CD4-positive, alpha-beta T cell treated with Interleukin-21 for 1 hour (primary cell): ENCODE measurements around the gene LPCAT1.
"Not testable (repeated sequence)": the region's sequence is repeated elsewhere in the genome, so short reads cannot be mapped to it uniquely, and the experiment has no call there.

Source experiments
- DNase-seq: peaks from one replicate; pipeline ENCODE4 v3.0.0-alpha.2; 2020

The LPCAT1 gene

DNA sequence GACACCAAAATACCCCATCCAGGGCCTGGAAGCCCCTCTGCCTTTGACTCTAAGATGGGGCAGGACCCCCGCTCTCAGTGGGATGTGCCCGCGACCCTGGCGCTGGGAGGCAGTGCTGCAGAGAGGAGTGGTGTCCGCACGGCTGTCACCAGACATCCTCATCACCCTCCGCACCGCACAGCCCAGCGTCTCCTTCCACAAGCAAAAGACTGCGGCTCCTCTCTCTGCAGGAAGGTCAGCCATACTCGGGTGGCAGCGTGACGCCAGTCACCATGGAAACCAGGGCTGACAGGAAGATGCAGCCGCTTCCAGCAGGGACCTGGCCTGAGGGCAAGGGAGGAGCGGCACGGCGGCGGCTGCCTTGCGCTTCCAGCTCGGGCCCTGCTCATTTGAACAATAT, 61.4 kb downstream of the LPCAT1 start:
- no peak for DNase-seq

GRCh38 chr5:1461396-1461795, 62.4 kb downstream of the LPCAT1 start:
- DNase-seq: no peak

DNA sequence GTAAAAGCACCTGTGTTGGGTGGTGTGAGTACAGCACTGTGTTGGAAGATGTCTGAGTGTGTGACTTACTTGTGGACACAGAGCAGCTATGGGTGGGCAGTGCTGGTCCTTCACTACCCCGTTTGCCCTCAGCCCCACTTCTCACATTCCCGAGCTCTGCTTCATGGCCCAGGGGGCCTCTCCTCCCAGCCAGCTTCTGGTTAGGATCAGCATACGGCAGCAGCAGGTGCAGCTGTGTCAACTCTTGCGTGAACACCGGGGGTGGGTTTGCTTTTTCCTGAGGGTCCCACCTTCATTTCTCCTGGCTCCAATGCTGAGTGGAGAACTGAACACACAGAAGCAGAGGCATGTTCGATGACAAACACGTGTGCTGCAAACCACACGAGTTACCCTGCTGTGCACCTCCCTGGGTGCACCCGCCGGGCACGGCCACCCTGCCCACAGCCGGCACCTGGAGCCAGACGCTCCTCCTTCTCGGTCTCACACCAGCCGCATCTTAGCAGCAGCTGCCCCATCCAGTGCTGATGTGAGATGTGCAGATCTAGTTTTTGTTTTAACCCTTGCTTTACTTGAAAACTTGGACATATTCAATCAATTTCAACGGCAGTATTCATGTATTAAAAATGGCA, 63.6 kb downstream of the LPCAT1 start:
- DNase-seq: no peak

DNA sequence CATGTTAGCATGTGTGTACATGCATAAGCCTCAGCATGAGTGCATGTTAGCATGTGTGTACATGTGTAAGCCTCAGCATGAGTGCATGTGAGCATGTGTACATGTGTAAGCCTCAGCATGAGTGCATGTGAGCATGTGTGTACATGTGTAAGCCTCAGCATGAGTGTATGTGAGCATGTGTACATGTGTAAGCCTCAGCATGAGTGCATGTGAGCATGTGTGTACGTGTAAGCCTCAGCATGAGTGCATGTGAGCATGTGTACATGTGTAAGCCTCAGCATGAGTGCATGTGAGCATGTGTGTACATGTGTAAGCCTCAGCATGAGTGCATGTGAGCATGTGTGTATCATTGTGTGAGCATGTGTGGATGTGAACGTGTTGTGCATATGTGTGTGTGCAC, 64.3 kb downstream of the LPCAT1 start:
- DNase-seq: not testable (repeated sequence)

DNA sequence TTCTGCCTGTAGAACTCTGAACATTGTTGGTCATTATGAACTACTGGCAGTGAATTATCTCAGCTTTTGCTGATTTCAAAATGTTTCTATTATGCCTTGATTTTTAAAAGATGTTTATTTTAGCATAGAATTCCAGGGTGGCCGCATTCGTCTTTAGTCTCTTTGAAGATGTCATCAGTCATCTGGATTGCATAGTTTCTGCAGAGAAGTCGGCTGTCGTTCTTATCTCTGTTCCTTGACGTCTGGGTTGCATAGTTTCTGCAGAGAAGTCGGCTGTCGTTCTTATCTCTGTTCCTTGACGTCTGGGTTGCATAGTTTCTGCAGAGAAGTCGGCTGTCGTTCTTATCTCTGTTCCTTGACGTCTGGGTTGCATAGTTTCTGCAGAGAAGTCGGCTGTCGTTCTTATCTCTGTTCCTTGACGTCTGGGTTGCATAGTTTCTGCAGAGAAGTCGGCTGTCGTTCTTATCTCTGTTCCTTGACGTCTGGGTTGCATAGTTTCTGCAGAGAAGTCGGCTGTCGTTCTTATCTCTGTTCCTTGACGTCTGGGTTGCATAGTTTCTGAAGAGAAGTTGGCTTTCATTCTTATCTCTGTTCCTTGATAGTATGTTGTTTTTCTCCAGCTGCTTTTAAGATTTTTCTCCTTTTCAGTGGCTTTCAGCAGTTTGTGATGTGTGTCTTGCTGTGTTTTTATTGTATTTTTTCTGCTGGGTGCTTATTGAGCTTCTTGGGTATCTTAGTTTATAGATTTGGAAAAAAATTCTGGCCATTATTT, 67.5 kb downstream of the LPCAT1 start:
- DNase-seq: not testable (repeated sequence)

DNA sequence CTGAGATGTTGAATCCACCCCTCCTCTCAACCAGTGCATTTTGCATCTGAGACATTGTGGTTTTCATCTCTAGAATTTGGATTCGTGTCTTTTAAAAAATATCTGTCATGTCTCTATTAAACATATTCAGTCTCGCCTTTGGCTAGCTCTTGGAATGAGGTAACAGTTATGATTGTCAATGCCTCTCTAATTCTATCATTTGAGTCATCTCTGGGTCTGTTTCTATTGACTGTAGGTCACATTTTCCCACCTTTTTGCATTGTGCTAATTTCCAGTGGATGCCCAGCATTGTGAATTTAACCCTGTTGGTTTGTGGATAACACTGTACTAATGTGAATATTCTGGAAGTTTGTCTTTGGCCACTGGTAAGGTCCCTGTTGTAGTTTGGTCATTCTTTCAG, 70.1 kb downstream of the LPCAT1 start:
- DNase-seq: no peak

- no peak for DNase-seq
Measured at GRCh38 chr5:1449081-1449630, 74.6 kb downstream of the LPCAT1 start.

DNA sequence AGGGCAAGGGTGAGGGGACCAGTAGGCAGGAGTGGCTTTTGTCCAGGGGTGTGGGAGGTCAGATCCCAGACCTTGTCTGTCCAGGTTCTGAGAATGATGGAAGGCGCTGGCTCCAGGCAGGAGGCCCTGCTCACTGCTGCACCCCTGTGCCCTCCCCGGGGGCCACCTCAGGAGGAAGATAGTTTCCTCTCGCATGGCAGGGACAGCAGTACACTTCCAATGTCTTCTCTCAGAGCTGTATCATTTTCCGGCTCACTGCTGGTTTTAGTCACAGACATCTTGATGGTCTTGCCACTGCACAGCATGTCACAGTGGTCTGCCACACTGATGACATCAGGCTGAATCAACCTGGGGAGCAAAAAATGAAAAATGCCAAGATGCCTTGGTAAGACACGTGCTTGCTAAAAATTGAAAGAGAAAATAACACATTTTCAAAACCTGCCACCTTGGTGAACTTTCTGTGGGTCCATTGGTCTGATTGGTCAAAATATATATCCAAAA, 75.2 kb downstream of the LPCAT1 start:
- DNase-seq: peak; percentile 2

- peak; percentile 2 for DNase-seq
Measured at GRCh38 chr5:1447671-1448361, 75.9 kb downstream of the LPCAT1 start.

- DNase-seq: no peak
Measured at GRCh38 chr5:1446602-1447343, 77.0 kb downstream of the LPCAT1 start.

GRCh38 chr5:1445689-1446601, 77.8 kb downstream of the LPCAT1 start:
- no peak for DNase-seq

- peak; percentile 14 for DNase-seq
Measured at GRCh38 chr5:1445313-1445688, 78.5 kb downstream of the LPCAT1 start, which contains the start of gene SLC6A3. SLC6A3 (minus strand) TSS chr5:1445440; CDS start chr5:1443197, 2,243 bp downstream.

DNA sequence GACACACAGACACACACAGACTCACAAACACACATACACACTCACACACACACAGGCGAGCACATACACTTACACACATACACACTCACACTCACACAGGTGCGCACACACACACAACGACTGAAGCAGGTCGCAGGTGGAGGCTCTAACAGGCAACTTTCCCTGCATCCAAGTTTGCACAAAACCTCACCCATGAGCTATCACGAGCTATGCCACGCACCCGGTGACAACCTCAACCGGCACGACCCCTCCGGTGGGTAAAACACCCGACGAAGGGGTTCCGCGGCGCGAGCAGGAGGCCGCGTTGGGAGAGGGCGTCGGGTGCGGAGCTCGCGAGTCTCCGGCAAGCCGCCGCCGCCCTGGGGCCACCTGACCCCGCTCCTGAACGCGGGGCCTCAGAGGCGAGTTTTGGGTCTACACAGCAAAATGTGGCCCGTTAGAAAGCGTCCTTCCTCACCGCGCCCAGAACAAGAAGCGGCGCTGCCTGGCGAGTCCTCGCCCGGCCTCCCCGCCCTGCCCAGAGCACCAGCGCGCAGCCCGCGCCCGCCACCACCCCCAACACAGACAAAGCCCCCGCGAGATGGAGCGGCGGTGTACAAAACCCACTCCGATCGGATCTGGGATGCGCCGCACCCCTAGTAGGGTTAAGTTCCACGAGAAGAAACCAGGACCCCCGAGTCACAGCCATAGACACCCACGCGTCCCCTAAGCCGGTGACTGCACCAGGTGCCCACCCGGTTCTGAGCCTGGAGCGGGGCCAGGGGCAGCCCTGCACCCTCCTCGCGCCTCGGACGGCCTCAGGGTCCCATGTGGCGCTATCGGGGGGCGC, 79.2 kb downstream of the LPCAT1 start:
- no peak for DNase-seq

DNA sequence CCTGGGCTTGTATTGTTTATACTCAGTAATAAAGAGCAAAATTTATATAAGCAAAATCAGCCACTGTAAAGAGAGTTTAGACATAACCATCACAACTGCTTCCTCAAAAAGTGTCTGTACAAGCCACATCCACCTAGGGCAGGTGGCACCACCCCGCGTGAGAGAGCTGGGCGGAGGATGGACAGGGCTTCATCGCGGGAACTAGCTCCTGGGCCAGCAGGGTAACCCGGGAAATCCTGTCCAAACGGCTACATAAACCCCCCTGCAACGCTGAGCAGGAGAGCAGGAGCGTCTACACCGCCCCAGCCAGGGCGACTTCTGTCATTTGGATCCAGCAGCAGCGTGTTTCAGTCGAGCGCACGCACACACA, 79.8 kb downstream of the LPCAT1 start:
- DNase-seq: no peak

DNA sequence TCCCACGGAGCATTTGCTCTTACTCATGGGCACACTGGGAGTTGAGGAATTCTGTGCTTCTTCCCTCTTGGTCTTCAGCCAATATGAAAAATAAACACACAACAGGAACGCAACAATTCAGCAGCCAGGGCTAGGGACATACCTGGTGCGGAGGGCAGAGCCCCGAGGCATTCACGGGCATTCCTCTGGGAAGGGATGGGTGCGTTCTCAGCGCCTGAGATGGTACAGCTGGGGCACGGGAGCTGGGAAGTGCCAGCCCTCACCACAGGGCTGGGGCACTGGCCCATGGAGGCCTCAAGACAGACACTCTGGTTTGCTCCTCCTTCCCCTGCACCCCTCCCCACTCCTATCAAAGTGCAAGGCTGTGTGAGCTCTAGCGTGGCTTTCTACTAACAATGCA, 80.6 kb downstream of the LPCAT1 start:
- DNase-seq: no peak

DNA sequence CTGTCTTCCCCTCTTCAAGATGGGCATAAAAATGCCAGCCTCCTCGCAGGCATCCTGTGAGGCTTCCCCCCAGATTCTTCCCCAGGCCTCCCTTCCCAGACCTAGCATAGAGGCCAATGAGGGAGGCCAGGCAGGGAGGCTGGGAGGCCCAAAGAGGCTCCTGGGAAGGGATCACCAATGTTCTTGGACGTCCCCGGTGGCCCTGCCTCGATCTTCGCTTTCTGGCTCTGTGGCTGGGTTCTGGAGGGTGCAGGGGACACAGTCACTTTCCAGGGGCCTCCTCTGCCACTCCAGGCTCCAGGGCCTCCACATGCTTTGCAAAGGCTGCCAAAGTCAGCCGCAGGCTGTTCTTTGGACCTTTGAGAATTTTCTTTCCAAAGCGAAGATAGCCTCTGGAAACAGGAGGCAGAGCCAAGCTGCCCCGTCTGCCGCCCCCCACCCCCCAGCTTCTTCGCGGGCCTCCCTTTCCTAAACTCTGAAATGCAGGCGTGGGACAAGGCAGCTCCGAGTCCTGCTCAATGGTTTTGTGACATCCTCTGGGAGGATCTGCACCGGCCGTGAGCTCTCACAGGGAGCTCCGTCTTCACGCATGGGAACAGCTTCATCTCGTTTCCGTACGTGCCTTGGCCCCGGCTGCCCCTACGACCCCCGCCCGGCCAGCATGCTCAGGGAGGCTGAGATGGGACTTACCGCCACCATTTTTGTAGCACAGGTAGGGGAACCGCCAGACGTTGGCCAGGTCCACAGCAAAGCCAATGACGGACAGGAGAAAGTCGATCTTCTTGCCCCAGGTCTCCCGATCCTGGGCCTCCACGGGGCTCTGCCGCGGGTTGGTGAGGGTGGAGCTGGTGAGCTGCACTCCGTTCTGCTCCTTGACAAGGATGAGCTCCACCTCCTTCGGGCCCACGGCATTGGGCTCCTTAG, 81.3 kb downstream of the LPCAT1 start:
- no peak for DNase-seq

DNA sequence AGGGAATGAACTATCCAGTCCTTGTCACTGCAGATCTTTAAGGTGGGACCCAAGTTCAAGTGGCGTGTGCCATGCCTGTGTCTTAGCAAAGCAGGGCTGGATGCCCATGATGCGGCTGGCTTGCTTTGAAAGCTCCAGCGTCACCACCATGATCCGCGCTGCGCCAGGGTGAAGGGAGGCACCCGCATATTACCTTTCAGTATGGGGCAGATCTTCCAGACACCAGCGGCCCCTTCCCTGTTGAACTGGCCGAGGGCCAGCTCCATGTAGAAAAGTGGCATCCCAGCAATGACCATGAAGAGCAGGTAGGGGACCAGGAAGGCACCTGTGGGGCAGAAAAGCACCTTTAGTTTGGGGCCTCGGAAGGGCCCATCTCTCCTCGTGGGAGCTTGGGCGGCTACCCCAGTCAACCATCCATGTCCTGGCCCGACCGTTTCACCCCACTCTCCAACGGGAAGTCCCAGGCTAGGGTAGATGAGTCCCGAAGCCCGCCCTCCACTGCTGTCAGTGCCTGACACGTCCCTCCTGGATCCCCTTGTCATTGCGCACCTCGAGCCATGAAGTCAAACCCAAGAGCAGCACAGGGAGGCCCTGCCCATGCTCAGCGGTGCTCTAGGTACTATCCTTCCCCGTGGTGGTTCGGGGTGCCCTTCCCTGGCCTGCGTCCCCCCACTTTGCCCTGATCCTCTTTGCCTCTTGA, 82.4 kb downstream of the LPCAT1 start:
- no peak for DNase-seq

DNA sequence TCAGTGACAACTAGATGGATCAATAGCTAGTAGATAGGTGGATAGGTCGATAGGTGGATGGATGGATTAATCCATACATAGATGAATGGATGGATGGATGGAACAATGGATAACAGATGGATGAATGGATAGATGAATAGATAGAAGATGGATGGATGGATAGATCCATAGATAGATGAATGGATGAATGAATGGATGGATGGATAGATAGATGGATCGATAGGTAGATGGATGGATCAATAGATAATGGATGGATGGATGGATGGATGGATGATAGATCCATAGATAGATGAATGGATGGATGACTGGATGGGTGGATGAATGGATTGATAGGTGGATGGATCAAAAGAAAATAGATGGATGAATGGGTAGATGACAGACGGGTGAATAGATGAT, 83.7 kb downstream of the LPCAT1 start:
- DNase-seq: no peak
